ENCODE measurements around the gene ARL6IP6.

DNA sequence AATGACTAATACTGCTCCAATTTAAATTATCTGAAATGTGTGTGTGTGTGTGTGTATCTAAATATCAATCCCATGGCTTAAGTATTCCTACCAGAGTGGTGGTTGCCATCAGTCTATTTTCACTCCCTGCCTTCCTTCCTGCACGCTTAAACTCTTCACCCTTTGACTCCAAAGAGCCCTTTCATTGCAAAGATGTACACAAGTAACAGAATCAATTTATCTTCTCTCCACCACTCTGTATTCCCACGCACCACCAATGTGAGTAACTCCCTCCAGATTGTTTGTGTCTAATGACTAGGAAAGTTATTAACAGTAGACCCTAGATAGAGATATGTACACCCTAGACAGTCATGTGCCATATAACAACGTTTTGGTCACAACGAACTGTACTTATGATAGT lies 42.8 kb downstream of the ARL6IP6 start:
- no peak for TF ChIP-seq EZH2 (IDR thresholded peaks at IDR 0.05; ENCODE audit: borderline replicate concordance, low read depth, low read length, poor library complexity, severe bottlenecking)
- TF ChIP-seq, protein P1, sequence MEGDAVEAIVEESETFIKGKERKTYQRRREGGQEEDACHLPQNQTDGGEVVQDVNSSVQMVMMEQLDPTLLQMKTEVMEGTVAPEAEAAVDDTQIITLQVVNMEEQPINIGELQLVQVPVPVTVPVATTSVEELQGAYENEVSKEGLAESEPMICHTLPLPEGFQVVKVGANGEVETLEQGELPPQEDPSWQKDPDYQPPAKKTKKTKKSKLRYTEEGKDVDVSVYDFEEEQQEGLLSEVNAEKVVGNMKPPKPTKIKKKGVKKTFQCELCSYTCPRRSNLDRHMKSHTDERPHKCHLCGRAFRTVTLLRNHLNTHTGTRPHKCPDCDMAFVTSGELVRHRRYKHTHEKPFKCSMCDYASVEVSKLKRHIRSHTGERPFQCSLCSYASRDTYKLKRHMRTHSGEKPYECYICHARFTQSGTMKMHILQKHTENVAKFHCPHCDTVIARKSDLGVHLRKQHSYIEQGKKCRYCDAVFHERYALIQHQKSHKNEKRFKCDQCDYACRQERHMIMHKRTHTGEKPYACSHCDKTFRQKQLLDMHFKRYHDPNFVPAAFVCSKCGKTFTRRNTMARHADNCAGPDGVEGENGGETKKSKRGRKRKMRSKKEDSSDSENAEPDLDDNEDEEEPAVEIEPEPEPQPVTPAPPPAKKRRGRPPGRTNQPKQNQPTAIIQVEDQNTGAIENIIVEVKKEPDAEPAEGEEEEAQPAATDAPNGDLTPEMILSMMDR (conservative IDR thresholded peaks at IDR 0.05; ENCODE audit: low read depth, low read length): no peak
